Measurements from ENCODE around the gene BCHE.

BCHE gene

GRCh38 chr3:165788531-165788930, 48.7 kb downstream of the BCHE start:
- in situ Hi-C loops (cut with HindIII; ENCODE audit: low sequenced_read_pairs): no loop called here
- TF ChIP-seq CTCF (IDR thresholded peaks at IDR 0.05; ENCODE audit: low read depth, low read length): no peak
- no peak overlapping the region for H3K4me3 ChIP-seq (ENCODE audit: low read depth, low read length)
- DNase-seq (ENCODE audit: low read depth, low spot score): no peak

- H3K4me3 ChIP-seq (ENCODE audit: low read depth, low read length): no peak overlapping the region
- TF ChIP-seq CTCF (IDR thresholded peaks at IDR 0.05; ENCODE audit: low read depth, low read length): no peak
- no peak for DNase-seq (ENCODE audit: low read depth, low spot score)
- in situ Hi-C loops (cut with HindIII; ENCODE audit: low sequenced_read_pairs): no loop called here
Measured at GRCh38 chr3:165786013-165786412, 51.2 kb downstream of the BCHE start.

- no peak for TF ChIP-seq CTCF (IDR thresholded peaks at IDR 0.05; ENCODE audit: low read depth, low read length)
- in situ Hi-C loops (cut with HindIII; ENCODE audit: low sequenced_read_pairs): no loop called here
- no peak for DNase-seq (ENCODE audit: low read depth, low spot score)
- H3K4me3 ChIP-seq (ENCODE audit: low read depth, low read length): no peak overlapping the region
Measured at GRCh38 chr3:165784337-165784736, 52.9 kb downstream of the BCHE start.

- in situ Hi-C loops (cut with HindIII; ENCODE audit: low sequenced_read_pairs): no loop called here
- no peak for DNase-seq (ENCODE audit: low read depth, low spot score)
- no peak for TF ChIP-seq CTCF (IDR thresholded peaks at IDR 0.05; ENCODE audit: low read depth, low read length)
- no peak overlapping the region for H3K4me3 ChIP-seq (ENCODE audit: low read depth, low read length)
Measured at GRCh38 chr3:165783383-165783782, 53.8 kb downstream of the BCHE start.

GRCh38 chr3:165778891-165779290, 58.3 kb downstream of the BCHE start:
- no peak for DNase-seq (ENCODE audit: low read depth, low spot score)
- no peak overlapping the region for H3K4me3 ChIP-seq (ENCODE audit: low read depth, low read length)
- TF ChIP-seq CTCF (IDR thresholded peaks at IDR 0.05; ENCODE audit: low read depth, low read length): no peak
- in situ Hi-C loops (cut with HindIII; ENCODE audit: low sequenced_read_pairs): no loop called here

- no peak for DNase-seq (ENCODE audit: low read depth, low spot score)
- no peak overlapping the region for H3K4me3 ChIP-seq (ENCODE audit: low read depth, low read length)
- no peak for TF ChIP-seq CTCF (IDR thresholded peaks at IDR 0.05; ENCODE audit: low read depth, low read length)
- in situ Hi-C loops (cut with HindIII; ENCODE audit: low sequenced_read_pairs): no loop called here
Measured at GRCh38 chr3:165778456-165778855, 58.8 kb downstream of the BCHE start.

GRCh38 chr3:165775824-165776223, 61.4 kb downstream of the BCHE start:
- no peak for TF ChIP-seq CTCF (IDR thresholded peaks at IDR 0.05; ENCODE audit: low read depth, low read length)
- no peak for DNase-seq (ENCODE audit: low read depth, low spot score)
- in situ Hi-C loops (cut with HindIII; ENCODE audit: low sequenced_read_pairs): no loop called here
- H3K4me3 ChIP-seq (ENCODE audit: low read depth, low read length): no peak overlapping the region

Measured in astrocyte of the spinal cord (primary cell).